Amniotic stem cell (primary cell): ENCODE data around the gene RASD2.
A peak's percentile ranks its signal among the peaks of the same experiment; 100 is the strongest.

Experiments used
- DNase-seq: peaks from one replicate; lab custom pipeline; 2025; lab: John Stamatoyannopoulos, UW

Gene RASD2

DNA sequence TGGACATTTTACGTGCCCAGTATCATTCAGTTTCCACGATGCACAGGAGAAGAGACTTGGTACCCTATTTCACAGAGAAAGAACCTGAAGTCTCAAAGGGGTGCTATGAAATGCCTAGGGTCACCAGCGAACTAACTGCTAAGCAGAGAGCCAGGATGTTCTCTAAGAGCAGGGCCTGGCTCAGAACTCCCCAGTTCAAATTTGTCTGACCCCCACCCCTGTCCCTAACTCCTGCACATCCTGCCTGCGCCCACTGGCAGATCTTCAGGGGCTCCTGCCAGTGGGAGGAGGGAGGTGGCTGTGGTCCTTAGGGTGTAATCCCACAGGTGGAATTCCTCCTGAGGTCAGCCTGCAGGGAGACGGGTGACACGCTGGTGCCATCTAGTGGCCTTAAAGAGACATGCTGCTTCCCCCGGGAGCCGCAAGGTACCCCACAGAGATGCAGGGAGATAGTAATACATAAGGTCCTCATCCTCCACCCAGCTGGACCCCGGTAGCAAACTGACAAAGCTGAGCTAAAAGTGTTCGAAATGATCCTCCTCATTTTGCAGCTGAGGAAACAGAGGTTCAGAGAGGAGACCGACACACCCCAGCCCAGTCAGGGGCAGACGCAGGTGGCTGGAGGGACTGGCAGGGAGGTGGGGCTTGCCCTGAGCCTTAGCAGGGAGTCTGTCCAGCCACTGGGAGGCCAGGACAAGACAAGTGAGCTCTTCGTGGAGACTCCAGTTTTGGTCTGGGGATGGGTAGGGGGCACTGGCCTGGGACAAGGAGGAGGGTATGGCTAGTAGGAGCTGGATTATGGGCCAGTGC, 42.4 kb downstream of the RASD2 start:
- peak; percentile 45 for DNase-seq

- no peak for DNase-seq
Observed at GRCh38 chr22:35586771-35587170, 46.1 kb downstream of the RASD2 start.

DNA sequence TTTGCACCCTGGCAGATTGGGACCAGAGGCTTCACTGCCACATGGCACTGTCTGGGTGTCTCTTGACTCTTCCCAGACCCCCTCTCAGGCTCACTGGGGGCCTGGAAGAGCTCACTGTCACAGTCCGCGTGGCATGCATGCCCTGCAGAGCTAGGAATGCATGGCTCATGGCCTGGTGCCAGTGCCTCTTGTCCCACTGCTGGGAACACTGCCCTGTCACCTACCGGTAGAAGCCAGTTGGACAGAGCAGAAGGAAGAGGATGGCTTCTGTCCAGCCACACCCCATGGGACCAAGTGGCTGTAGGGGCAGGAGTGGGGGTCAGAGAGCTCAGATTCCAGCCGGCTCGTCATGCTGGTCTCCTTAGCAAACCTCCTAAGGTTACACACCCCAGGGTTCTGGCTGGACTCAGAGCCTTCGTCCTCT, 46.8 kb downstream of the RASD2 start:
- no peak for DNase-seq

DNA sequence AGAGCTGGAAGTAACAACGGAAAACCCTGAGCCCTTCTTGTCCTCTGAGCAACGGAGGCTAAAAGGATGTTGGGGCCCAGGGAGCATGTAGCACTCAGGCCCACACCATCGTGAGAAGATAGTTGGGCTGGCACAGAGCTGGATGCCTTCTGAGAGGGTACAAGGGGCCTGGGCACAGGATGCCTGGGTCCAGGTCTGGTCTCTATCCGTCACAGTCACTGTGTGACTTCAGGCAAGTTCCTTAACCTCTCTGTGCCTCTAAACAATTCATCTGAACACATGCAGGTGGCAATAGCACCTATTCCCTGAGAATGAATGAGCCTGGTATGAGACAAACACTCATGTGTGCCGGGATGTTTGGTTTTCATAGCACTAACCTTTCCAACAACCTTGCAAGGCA, 47.3 kb downstream of the RASD2 start:
- DNase-seq = no peak

- peak; percentile 81 for DNase-seq
Observed at GRCh38 chr22:35589071-35589755, 48.6 kb downstream of the RASD2 start.

DNA sequence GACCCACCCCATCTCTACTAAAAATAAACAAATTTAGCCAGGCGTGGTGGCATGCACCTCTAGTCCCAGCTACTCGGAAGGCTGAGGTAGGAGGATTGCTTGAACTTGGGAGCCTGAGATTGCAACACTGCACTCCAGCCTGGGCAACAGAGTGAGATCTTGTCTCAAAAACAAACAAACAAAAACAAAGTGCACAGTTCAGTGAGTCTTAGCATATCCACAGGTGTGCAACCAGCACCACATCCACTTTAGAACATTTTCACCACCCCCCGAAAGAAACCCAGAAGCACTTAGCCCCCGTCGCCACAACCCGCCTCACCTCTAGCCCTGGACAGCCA, 49.1 kb downstream of the RASD2 start:
- no peak for DNase-seq

DNA sequence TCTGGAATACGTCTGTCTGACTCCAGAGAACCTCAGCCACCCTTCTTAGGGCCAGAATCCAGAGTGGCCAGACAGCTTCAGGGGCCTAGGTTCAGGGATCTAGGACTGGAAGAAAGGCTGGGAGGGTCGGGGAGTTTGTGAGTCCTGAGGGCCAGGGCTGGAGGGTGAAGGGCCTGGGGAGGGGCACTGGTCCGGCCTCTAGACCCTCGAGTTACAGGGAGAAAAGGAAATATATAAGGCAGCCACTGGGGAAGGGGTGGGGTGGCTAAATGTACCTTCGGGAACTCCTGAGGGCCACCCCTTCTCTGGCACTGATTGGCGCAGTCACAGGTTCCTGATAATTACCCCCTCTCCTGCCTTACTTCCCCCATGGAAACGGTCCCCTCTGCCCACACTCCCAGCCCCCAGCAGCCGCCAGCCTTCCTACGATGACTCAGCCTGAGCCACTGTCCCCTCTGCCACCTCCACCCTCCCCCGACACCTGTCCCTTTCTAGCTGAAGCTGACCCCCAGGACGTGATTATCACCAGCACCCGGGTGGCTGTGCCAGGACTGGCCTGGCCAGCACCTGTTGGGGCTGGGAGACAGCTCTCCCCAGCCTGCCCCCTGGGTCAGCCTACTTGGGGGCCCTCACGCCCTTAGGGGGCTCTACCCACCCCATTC, 50.1 kb downstream of the RASD2 start:
- no peak for DNase-seq

GRCh38 chr22:35591714-35592417, 51.2 kb downstream of the RASD2 start:
- no peak for DNase-seq

GRCh38 chr22:35592418-35592967, 51.9 kb downstream of the RASD2 start:
- no peak for DNase-seq

DNA sequence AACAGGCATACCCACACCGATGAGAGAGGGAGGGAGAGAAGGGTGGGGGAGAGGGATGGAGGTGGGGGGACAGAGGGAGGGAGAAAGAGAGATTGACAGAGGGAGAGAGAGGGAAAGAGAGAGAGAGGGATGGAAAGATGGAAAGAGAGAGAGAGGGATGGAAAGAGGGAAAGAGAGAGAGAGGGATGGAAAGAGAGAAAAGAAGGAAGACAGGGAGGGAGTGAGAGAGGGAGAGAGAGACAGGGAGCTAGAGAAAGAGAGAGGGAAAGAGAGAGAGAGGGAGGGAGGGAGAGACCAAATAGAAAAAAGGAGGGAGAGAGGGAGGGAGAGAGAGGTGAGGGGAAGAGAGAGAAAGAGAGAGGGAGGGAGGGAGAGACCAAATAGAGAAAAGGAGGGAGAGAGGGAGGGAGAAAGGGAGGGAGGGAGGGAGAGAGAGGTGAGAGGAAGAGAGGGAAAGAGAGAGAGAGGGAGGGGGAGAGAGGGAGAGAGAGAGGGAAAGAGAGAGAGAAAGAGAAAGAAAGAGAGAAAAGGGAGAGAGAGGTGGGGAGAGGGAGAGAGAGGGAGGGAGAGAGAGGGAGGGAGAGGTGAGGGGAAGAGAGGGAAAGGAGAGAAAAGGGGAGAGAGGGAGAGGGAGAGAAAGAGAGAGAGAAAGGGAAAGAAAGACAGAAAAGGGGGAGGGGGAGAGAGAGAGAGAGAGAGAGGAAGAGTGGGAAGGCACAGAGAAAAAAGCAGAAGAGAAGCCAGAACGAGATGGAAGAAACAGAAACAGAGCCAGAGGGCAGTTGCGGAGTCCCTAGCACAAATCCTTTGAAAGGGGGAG, 52.6 kb downstream of the RASD2 start:
- DNase-seq = no peak

- DNase-seq = no peak
Observed at GRCh38 chr22:35593891-35594470, 53.4 kb downstream of the RASD2 start.

DNA sequence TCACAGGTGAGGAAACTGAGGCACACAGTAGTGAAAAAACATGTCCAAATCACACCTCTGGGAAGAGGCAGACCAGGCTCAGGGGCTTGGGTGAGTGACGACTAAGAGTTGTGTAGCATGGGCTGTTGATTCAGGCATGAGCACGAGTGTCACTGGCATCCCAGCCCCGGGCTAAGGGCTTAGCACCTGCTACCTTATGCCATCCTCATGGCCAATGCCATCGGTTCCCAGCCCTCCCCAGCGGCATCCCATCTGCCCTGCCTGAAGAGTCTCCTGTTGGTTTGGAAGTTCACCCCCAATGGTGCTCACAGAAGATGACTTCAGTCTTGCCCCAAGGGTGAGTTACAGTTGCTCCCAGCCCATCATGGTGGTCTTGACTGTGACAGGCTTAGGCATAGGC, 54.1 kb downstream of the RASD2 start:
- DNase-seq = no peak

DNA sequence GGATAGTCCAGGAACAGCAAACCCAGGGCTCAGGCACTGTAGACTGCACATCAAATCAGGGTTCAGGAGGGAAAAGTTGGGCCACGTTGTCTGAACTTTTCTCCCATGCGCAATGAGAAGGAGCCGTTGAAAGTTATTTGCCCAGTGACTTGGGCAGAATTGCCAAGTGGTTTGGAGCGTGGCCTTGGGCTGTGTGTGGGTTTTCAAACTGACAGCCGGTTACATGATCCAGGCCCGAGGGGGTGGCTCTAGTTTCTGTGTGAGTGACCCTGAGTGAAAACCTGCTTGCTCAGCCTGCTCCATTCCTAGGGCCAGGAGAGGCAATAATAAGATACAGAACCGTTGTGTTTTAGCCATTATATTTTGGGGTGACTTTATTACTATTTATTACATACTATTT, 56.2 kb downstream of the RASD2 start:
- no peak for DNase-seq

DNA sequence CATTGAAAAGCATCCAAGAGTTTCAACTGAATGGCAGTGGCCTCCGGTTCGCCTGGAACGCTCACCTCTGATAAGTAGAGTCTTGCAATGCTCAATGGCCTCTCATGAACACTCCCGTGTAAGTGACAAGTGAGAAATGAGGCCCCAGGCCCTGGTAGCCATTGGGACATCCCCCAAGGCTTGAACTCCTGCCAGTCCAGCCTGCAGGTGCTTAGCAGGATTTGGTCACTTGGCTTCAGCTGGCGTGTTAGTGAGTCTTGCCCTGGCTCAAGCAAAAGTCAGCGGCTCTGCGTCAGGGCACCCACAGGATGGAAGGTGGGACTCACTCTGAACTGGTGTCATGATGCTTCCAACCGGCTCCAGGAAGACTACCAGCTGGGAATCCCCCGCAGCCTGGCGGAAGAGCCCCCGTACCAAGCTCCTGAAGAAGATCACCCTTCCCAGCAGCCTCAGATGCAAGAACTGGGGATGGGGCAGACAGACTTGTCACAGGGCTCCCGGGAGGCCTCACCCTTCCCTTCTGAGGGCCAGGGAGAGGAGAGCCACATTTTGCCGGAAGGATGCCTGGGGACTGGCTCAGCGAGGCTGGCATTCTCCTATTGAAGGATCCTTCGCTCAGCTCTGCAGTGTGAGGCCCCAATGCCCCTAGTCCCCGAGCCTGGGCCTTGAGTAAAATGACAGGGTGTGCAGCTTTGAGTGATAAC, 57.2 kb downstream of the RASD2 start:
- DNase-seq = no peak

DNA sequence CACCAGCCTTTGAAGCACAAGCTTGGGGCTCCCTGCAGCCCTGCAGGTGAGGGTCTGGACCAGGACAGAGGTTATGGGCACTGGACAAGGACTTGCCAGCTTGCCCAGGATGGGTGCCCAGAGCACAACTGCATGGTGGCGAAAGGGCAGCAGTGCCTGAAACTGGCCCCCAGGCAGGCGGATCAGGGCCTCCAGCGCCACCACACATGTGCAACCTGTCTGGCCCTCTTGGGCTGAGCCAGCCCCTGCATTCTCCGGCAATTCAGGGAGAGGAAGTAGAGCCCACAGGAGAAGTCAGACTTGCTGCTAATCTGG, 57.7 kb downstream of the RASD2 start:
- no peak for DNase-seq

- DNase-seq = no peak
Observed at GRCh38 chr22:35599364-35599763, 58.7 kb downstream of the RASD2 start.

- DNase-seq = no peak
Observed at GRCh38 chr22:35600476-35600875, 59.8 kb downstream of the RASD2 start.

DNA sequence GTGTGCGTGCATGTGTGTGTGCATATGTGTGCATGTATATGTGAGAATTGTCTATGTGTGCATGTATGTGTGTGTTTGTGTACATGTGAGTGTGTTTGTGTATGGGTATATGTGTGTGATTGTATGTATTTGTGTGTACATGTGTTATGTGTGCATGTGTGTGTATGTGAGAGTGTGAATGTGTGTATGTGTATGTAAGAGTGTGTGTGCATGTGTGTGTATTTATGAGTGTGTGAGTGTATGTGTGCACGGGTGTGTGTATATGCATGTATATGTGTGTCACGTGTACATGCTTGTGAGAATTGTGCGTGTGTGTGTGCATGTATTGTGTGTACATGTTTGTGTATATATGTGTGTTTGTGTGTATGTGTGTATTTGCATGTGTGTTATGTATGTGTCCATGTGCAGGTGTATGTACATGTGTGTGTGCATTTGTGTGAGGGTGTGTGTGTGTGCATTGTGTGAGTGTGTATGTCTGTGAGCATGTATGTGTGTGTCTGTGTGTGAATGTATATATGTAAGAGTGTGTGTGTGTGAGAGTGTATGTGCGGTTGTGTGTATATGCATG, 60.5 kb downstream of the RASD2 start:
- DNase-seq = no peak

- DNase-seq = peak; percentile 8
Observed at GRCh38 chr22:35601743-35602615, 61.3 kb downstream of the RASD2 start.
